HG02884 (cell line): ENCODE results near the gene SPRR2G.
"Not testable (repeated sequence)": the region's sequence is repeated elsewhere in the genome, so short reads cannot be mapped to it uniquely, and the experiment has no call there.

Experiments
- ATAC-seq: cut with Tn5 transposase; IDR thresholded peaks from one replicate; pipeline ENCODE4 v1.9.1; 2021; ENCODE audit warnings: mild to moderate bottlenecking, moderate library complexity; ENCODE audit not compliant: unreplicated experiment

The SPRR2G gene

DNA sequence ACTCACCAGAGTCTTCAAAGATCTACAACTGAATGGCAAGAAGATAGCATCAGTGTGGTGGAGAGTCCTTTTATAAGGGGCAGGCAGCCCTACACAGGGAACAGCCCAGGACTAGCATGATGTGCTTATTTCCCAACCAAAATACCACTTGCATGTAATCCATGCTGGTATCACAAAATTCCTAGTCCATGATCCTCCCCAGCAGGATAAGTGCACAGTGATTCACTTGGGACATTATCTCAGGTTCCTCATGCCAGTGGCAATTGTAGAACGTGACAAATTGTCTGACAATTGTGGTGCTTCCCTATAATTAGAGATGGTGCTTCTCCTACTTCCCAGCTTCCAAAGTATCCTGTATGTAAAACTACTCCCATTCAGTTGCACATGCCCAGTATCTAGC is at the start of gene SPRR2G:
Gene SPRR2G (minus strand): TSS at position 45 of the 400 bp plus-strand sequence. CDS start 780 bp downstream, outside the sequence.
- ATAC-seq: no peak

DNA sequence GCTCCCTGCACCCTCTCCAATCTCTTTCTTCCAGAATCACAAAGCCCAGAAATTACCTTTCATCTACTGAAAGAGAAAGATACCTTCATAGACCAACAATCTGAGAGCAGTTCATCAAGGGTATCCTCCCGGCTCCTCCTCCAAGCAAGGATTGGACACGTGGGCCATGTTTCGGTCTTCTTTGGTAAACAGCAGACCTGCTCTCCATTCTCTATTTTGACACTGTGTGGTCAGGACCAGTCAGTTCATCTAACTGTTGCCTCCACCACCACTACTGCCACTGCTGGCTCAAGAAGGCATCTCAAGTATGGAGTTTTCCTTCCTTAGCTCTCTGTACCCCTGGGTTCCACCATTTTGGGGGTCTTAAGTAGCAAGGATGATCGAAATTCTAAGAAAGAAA is 44.5 kb upstream of the SPRR2G start:
- no peak for ATAC-seq

GRCh38 chr1:153194331-153195050 is 43.8 kb upstream of the SPRR2G start:
- no peak for ATAC-seq

- ATAC-seq: no peak
Measured at GRCh38 chr1:153192697-153193096, 42.0 kb upstream of the SPRR2G start.

DNA sequence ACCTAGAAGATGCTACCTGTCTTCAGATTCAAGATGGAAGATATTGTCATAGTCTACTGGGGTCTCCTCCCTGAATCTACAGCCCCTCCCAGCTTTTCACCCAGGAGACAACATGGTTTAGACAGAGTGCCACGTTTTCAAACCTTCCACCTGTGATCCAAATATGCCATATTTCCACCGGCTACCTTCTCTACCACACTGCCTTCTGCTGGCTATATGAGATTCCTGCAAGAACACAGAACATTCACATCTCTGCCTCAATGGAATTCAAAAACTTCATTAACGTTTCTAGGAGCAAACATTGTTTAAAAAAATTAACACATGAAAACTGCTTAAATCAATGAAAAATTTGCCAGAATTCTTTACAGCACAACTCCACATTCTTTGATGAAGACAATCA is 39.7 kb upstream of the SPRR2G start:
- ATAC-seq: no peak

- ATAC-seq: not testable (repeated sequence)
Measured at GRCh38 chr1:153188301-153188700, 37.6 kb upstream of the SPRR2G start.

DNA sequence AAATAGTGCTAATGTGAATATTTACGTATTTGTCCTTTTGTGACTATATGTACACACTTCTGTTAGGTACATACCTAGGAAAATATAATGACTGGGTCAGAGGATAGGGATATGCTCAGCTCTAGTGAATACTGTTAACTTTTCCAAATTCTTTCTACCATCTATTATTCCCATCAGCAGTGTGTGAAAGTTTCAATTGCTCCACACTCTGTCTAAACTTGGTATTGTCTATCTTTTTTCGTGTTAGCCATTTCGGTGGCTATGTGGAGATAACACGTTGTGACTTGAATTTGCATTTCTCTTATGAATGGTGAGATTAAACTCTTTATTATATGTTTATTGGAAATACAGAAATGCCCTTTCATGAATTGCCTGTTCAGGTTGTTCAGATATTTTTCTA is 29.9 kb upstream of the SPRR2G start:
- ATAC-seq: no peak

DNA sequence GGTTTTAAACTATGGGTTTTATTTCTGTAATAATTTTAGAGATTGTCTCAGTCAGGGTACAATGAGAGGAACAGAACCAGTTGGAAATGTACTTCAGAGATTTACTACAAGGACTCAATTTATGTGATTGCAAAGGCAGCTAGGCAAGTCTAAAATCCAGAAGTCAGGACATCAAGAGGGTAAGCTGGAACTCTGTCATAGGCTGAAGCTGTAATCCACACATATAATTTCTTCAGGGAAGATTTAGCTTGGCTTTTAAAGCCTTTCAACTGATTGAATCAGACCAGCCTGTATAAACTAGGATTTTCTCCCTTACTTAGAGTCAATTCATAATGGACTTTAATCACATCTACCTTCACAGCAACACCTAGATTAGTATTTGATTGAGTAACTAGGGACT is 28.2 kb upstream of the SPRR2G start:
- no peak for ATAC-seq

GRCh38 chr1:153174624-153175023 is 23.9 kb upstream of the SPRR2G start:
- no peak for ATAC-seq

- no peak for ATAC-seq
Measured at GRCh38 chr1:153168686-153169085, 18.0 kb upstream of the SPRR2G start.

DNA sequence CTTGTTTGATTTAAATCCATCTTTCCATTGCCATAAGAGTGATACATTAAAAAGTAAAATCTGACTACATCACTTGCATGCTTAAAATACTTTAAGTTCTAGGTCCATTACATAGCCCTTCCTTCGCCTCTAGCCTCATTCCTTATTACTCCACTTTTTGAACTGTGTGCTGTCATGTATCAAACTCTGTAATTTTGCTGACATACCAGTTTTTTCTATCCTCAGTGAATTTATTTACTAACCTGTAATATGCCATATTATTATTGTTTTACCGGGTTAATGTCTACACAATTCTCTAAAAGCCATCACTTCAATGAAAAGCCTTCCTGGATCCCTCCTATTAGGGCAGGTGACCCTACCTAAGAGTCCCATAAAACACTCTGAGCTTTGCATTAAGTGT is 4.9 kb upstream of the SPRR2G start:
- ATAC-seq: no peak

- no peak for ATAC-seq
Measured at GRCh38 chr1:153152481-153152880, 1.8 kb upstream of the SPRR2G start.

- no peak for ATAC-seq
Measured at GRCh38 chr1:153141377-153141776, 9.3 kb downstream of the SPRR2G start.

- ATAC-seq: no peak
Measured at GRCh38 chr1:153140484-153140883, 10.2 kb downstream of the SPRR2G start.

GRCh38 chr1:153133743-153134142 is 16.9 kb downstream of the SPRR2G start:
- ATAC-seq: no peak

DNA sequence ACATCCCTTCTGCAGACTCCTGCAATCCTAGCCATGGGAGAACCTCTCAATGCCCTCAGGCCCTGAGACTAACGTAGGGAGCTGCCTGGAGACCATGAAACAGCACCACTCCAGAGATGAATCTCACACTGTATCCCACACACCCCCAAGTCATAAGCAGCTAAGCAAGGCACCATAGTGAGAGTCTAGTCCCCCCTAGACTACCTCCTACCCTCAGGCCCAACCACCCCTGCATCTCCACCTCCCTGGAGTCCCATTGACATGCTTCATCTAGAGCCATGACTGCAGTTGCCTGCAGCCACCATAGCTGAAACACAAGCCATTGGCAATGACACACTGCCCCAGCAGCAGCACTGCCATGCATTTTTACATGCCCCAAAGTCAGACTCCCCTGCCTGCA is 17.4 kb downstream of the SPRR2G start:
- ATAC-seq: no peak

GRCh38 chr1:153128688-153129087 is 22.0 kb downstream of the SPRR2G start:
- ATAC-seq: not testable (repeated sequence)

GRCh38 chr1:153127296-153127695 is 23.4 kb downstream of the SPRR2G start:
- ATAC-seq: no peak

DNA sequence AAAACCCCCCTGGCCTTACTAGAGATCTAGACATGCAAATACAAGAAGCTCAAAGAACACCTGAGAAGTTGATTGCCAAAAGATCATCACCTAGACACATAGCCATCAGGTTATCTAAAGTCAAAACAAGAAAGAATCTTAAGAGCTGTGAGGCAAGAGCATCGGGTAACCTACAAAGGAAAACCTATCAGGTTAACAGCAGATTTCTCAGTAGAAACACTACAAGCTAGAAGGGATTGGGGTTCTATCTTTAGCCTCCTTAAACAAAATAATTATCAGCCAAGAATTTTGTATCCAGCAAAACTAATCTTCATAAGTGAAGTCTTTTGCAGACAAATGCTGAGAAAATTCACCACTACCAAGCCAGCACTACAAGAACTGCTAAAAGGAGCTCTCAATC is 25.2 kb downstream of the SPRR2G start:
- ATAC-seq: no peak

GRCh38 chr1:153123793-153124192 is 26.9 kb downstream of the SPRR2G start:
- ATAC-seq: not testable (repeated sequence)

DNA sequence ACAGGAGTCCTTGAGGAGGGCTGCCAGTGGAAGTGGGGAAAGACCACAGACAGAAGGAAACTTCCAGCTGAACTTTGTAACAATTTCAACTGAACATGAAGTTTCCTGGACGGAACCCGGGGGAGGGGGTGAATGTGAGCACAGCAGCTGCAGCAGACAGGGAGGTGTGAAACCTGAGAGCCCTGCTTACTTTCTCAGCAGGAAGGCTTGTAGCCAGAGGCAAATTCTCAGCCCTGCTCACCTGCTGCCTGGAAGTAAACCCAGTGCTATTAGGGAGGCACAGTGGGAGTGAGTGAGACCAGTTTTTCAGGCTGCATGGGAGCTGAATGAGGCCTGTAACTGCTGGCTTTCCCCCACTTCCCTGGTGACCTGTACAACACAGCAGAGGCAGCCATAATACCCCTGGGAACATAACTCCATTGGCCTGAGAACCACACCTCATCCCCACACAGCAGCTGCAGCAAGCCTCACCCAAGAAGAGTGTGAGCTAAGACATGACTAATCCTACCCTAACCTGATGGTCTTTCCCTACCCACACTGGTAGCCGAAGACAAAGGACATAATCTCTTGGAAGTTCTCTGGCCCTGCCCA is 27.8 kb downstream of the SPRR2G start:
- no peak for ATAC-seq

DNA sequence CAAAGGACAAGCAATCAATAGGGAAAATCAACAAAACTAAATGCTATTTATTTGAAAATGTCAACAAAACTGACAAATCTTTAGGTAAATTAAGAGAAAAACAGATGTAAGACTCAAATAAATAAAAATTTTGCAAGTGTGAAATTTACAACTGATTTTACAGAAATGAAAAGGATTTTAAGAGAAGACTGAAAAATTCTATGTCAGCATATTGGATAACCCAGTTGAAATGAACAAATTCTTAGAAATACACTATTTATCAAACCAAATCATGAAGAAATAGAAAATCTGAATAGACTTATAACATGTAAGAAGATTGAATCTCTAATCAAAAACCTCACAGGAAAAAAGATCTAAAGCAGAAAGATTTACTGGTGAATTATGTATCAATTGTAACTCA is 29.7 kb downstream of the SPRR2G start:
- ATAC-seq: no peak

GRCh38 chr1:153119491-153119971 is 31.2 kb downstream of the SPRR2G start:
- ATAC-seq: no peak
